IPS-18c (cell line): ENCODE results near the gene STX10.

Experiments
- H3K4me3 ChIP-seq: 2 replicates; pipeline ENCODE4 v1.7.0; 2013; ENCODE audit warnings: low read depth, mild to moderate bottlenecking, low read length, moderate library complexity; ENCODE audit not compliant: insufficient read depth
- H3K9me3 ChIP-seq: one replicate; pipeline ENCODE4 v1.6.1; 2013; ENCODE audit warnings: mild to moderate bottlenecking, low read length, moderate library complexity; ENCODE audit not compliant: control insufficient read depth, insufficient read depth

STX10 gene

GRCh38 chr19:13129384-13129783 lies 20.8 kb downstream of the STX10 start:
- Histone ChIP-seq H3K4me3 (no peak overlapping the region), H3K9me3 (peaks cover 2% of the 10 kb centered on the region)

GRCh38 chr19:13128583-13128982 lies 21.6 kb downstream of the STX10 start:
- Histone ChIP-seq H3K4me3 (no peak overlapping the region), H3K9me3 (peaks cover 2% of the 10 kb centered on the region)

DNA sequence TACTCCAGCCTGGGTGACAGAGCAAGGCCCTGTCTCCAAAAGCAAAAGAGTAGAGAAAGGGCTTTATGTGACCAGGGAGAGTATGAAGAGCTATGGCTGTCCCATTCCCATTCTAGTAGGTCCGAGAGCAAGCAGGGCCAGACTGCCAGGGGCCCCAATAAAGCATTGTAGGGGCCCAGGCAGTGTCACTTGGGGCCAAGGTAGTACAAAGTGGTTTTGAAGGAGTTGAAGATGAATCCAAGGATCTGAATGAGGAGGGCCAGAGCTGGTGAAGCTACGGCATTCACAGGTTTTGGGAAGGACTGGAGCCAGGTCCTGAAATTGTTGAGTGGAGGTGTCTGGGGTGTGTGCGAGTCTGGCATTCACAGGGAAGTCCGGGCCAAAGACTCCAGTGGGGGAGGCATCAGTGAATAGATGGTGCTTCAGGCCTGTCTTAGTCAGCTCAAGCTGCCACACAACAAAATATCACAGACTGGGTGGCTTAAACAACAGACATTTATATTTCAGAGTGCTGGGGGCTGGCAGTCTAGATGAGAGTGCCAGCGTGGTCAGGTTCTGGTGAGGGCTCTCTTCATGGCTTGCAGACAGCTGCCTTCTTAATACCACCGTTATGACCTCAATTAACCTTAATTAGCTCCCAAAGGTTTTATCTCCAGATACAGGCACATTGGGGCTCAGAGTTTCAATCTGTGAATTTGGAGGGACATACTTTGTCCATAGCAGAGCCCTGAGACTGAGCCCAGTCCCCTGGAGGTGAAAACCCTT lies 22.2 kb downstream of the STX10 start:
- Histone ChIP-seq H3K4me3 (no peak overlapping the region), H3K9me3 (peaks cover 2% of the 10 kb centered on the region)

DNA sequence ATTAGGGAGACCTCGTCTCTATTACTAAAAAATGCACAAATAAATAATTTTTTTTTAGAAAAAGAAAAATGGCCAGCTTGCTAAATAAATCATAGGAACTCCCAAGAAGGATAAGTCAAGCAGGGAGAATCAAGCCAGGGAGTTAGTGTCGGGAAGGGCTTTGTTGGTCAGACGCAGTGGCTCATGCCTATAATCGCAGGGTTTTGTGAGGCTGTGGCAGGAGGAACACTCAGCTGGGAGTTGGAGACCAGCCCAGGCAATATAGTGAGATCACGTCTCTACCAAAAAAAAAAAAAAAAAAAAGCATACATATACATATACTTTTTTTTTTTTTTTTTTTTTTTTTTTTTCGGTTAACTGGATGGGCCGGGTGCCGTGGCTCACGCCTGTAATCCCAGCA lies 23.1 kb downstream of the STX10 start:
- Histone ChIP-seq H3K4me3 (no peak overlapping the region), H3K9me3 (peaks cover 2% of the 10 kb centered on the region)

DNA sequence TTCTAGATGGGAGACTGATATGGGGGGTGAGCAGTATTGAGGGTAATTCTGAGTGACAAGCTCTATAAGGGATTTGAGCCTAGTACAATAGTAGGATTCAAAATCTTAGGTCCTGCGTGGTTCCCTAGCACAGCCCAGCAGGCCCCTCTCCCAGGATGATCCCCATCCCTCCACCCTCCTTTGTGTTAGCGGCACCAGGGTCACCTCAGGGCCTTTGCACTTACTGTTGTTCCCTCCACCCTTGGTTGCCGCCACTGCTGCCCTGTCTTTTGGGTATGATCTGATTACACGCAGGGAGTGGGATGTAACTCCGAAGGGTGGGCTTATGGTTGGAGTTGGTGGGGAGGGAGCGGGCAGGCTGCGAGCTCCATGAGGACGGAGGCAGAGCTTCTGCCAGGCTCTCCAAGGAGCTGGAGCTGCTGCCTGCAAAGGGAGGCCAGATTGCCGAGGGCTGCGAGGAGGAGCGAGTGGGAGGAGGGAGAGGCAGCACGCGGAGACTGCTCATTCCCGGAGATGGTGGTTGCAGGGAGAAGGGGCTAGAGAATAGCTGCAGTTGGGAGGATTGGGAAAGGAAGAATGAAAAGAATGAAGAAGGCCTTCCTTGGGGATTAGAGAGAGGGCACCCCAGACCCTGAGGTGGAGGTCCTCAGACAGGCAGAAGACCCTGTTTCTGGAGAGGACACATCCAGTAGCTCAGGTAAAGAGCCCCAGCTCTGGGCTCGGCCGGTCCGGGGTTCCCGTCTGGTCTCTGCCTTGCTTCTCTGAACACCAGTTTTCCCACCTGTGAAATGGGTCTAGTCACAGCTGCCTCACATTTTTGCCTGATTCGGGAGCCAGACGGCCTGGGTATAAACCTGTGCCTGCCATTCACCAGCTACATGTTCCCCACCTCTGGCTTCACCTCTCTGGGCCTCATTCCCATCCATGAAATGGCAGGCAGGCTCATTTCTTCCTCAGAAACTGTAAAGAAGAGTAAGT lies 26.9 kb downstream of the STX10 start:
- no peak overlapping the region for H3K4me3 ChIP-seq
- peaks cover 5% of the 10 kb centered on the region for H3K9me3 ChIP-seq

GRCh38 chr19:13122275-13122878 lies 27.8 kb downstream of the STX10 start:
- H3K4me3 ChIP-seq = no peak overlapping the region
- H3K9me3 ChIP-seq = peaks cover 5% of the 10 kb centered on the region

DNA sequence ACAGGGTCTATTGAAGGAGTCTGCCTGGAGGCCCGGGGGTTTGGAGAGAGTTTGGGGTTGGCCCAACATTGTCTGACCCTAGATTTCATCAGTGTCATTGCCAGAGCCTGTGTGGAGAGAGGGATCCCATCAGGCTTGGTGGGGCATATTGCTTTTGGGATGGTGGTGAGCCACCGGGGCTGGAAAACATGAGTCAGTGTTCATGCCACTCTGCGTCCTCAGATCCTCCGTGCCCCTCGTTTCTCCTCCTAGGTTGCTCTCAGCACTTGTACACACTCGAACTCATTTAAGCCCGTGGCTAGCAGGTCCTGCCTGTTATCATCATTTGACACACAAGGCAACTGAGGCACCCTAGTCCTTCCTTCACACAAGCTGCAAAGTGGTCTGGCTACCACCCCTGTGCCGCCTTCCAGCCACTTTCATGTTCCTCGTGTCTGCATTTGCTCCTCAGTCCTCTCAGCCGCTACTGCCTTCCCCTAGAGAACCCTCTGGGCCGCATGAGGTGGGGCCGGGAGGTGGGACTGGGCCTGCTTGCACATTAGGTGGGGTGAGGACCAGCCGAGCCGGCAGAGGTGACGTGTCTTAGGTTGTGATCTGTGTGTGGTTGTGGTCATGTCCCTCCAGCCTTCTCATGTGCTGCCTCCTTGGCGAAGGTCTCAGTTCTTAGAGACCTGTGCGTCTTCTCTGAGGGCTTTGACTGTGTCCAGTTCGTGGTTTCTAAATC lies 28.5 kb downstream of the STX10 start:
- Histone ChIP-seq H3K4me3 (no peak overlapping the region), H3K9me3 (peaks cover 5% of the 10 kb centered on the region)

DNA sequence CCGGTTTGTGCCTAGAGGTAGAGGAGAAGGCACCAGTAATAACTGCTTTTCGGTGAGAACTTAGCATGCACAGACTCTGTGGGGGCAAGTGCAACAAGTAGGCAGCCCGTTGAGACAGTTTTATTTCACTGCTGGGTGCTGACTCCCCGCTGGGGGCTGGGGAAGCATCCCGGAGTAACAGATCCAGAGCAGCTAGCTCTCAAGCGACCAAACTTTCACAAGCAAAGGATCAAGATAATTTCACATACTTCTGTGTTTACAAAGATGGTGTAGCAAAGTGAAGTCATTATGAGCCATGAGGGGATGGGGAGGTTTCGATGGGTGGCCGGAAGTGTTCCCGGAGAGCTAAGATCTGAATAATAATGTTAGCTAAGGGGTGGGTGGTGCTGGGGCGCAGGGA lies 29.4 kb downstream of the STX10 start:
- Histone ChIP-seq H3K9me3 (peaks cover 5% of the 10 kb centered on the region), H3K4me3 (peak overlapping the region; percentile 38)

- H3K4me3 ChIP-seq = peak overlapping the region; percentile 38
- H3K9me3 ChIP-seq = peaks cover 3% of the 10 kb centered on the region
Observed at GRCh38 chr19:13120031-13120430, 30.1 kb downstream of the STX10 start.

DNA sequence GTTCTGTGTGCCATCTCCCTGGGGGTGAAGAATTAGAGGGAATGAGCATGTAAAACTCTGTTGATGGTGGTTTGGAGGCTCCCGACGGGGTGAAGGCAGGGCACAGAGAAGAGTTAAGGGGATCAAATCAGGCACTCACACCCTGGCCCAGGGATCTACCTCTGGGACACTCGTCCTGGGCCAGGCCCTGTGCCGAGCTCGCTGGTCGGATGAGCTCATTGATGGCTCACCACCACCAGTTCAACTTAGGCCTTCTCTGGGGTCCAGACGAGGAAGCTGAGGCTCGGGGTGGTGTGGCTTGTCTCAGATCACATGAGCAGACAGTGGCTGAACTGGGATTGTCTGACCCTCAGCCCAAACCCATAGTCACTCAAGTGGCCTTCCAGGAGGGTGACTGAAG lies 30.5 kb downstream of the STX10 start:
- H3K4me3 ChIP-seq = peak overlapping the region; percentile 100

GRCh38 chr19:13118424-13119193 lies 31.6 kb downstream of the STX10 start:
- peaks cover 3% of the 10 kb centered on the region for H3K9me3 ChIP-seq

More for the DNA sequence above, 30.5 kb downstream of the STX10 start:
- H3K9me3 ChIP-seq = peaks cover 3% of the 10 kb centered on the region

DNA sequence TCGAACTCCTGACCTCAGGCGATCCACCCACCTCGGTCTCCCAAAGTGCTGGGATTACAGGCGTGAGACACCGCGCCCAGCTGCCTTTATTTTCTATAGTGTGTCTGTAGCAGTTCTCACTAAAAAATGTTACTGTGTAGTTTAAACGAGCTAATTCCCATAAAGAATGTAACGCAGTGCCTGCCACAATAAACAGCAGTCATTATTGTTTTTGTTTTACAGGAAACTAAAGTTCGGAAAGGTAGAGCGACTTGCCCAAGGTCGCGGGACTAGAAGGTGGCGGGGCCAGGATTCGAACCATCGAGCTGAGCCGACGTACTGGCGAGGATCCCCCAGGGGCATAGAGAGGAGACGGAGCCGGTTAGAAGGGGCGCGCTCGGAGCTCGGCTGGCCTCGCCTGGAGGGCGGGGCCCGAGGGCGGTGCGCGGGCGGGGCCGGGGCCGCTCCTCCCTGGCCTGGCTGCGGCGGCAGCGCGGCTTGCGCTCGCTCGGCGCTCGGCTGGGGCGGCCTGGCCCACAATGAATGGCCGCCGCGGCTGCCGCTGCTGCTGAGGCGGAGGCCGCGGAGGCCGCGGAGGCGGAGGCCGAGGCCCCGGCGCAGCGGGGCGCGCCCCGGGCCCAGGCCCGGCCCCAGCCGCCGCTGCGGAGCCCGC lies 32.3 kb downstream of the STX10 start, which contains the start of gene NACC1:
TSS of gene NACC1 (plus strand) at position 493 of the 652 bp plus-strand sequence. CDS start 16,944 bp downstream, outside the sequence.
- H3K9me3 ChIP-seq = peaks cover 3% of the 10 kb centered on the region
- H3K4me3 ChIP-seq = peak within 1 kb of the TSS; percentile 100

More at GRCh38 chr19:13118424-13119193, 31.6 kb downstream of the STX10 start:
- H3K4me3 ChIP-seq = peak overlapping the region; percentile 100

DNA sequence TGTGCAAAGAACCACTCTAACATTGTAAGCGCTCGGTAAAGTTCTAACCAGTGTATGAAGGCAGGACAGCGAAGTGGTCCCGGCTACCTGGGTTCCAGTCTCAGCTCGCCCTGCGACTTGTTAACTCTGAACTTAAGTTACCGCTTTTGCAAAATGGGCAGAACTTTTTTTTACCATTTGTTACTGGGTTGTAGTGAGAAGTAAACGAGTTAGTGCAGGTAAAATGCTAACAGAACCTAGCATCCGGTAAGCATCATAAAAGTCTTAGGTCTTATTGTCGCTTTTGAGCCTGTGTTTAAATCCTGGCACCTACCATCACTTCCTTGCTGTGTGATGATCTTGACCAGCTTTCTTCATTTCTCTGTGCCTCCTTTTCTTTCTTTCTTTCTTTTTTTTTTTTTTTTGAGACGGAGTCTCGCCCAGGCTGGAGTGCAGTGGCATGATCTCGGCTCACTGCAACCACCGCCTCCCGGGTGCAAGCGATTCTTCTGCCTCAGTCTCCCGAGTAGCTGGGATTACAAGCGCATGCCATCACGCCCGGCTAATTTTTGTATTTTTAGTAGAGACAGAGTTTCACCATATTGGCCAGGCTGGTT lies 32.9 kb downstream of the STX10 start:
- H3K4me3 ChIP-seq = peak overlapping the region; percentile 89; the same call in 1 of the 2 replicates
- peaks cover 3% of the 10 kb centered on the region for H3K9me3 ChIP-seq

DNA sequence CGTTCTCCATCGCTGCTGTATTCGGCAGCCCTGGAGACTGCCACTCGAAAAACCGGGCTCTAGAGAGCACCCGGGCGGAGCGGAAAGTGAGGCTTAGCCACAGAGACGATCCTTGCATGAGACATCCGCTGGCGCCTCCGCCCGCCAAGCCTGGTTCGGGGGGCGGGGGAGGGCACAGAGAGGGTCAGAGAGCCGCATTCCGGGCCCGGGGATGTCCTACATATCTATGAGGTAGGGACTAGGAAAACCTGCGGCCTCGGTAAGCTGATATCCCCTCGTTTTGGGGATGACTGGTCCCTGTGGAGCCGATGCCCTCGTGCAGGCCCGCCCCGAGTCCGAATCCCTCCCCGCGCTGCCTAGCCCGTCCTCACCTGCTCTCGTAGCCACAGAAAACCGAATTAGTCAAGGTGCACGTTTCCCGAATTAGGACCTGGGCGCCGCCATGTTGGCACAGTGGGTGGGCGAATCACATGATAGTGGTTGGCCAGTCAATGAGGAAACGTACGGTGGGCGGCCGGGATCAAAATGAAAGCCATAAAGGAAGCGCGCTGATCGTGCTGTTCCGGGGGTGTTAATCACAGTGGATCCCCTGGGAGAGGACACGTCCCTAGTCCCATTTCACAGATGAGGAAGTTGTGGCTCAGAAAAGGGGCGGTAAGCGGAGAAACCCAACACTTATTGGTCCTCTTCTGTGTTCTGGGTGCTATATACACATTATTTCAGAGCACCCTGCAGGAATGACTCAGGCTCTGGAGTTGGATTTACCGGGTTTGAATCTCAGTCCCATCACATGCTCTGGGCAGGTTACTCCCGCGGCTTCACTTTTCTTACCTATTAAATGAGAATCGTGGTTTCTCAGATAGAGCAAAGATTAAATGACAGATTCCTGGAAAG lies 33.6 kb downstream of the STX10 start, which contains the start of gene TRMT1:
TSS of gene TRMT1 (minus strand) at position 459 of the 894 bp plus-strand sequence. CDS start at position 118, 341 bp downstream.
- H3K4me3 ChIP-seq = peak within 1 kb of the TSS; percentile 89
- H3K9me3 ChIP-seq = peaks cover 3% of the 10 kb centered on the region
